Measurements from ENCODE around the gene QRICH1. TPM values are rescaled to one million over a fixed set of nuclear protein-coding genes. Genes with fewer than 3 reads are reported as not detected.
A peak's percentile ranks its signal among the peaks of the same experiment; 100 is the strongest.

QRICH1 gene
- total RNA-seq, 2 experiments from 2014 or later = 210 to 255 TPM

DNA sequence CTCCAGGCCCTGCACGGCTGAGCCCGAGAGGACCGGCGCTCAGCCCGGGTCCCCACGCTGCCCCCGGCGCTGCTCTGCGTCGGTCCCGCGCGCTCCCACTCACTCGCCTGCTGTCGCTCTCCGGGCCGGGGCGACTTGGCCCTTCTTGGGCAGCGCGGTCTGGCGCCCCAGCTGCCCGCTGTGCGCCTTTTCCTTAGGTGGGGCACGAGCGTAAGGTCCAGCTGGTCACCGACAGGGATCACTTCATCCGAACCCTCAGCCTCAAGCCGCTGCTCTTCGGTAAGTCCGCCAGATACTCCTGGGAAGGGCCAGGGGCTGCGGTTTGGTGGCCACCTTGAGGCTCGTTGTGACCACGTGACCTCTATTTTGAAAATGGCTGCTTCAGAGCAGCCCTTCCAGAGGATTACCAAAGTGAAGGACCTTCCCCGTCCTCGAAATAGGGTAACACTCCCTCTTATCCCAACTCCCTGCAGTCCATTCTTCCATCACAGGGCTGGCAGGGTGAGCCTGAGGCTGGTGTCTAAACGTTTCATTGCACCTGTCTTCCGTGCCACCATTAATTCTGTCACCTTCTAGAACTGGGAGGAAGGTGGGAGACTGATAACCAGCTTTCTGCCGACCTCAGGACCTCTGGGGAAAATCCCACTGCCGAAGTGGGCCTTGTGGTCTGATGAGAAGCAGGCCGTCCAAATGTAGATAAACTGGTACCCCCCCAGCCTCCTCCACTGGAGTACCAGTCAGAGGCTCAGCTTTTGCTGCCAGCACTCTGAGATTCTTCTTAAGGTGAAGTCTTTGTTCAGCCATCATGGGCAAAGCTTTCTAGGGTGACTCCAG lies 103.0 kb downstream of the QRICH1 start:
- no peaks in the 10 kb centered on the region for H3K9me3 Mint-ChIP-seq
- H3K4me3 Mint-ChIP-seq = peak overlapping the region; percentile 96
- peaks cover 11% of the 10 kb centered on the region for H3K36me3 ChIP-seq (ENCODE audit: insufficient read depth, low read length)
- H3K27me3 ChIP-seq (ENCODE audit: control insufficient read depth in 1 of 2, insufficient read depth in 2 of 2, low read length in 2 of 2) = no peaks in the 10 kb centered on the region
- ATAC-seq (ENCODE audit: poor library complexity) (peak; percentile 9), DNase-seq (peak in 5 of 14 experiments; percentile 13 to 66 (median 41))
- H3K9me3 ChIP-seq (ENCODE audit: control insufficient read depth in 1 of 2, insufficient read depth in 1 of 2, low read length in 2 of 2) = no peaks in the 10 kb centered on the region
- peak overlapping the region; percentile 94 for H3K27ac Mint-ChIP-seq
- H3K27ac ChIP-seq (ENCODE audit: low read depth in 1 of 2, low read length in 2 of 2) = peak overlapping the region; percentile 52 to 71
- ChIA-PET POLR2A (interaction anchor here (0.8 to 7.2 kb wide), 9 partner anchors 17 to 349 kb away, joined by 3 to 146 read pairs (median 11); partner anchors contain the start of genes DALRD3, IMPDH2, NDUFAF3 and QRICH1), CTCF (interaction anchor here (2.3 to 6.6 kb wide), 3 partner anchors 16 to 38 kb away, joined by 14 to 100 read pairs (median 16); partner anchors contain the start of genes IMPDH2, NDUFAF3 and WDR6)
- peaks cover 29% of the 10 kb centered on the region for H3K36me3 Mint-ChIP-seq (ENCODE audit: low read depth)
- H3K4me1 Mint-ChIP-seq (ENCODE audit: low read depth) = peaks cover 40% of the 10 kb centered on the region
- peaks cover 48% of the 10 kb centered on the region for H3K4me1 ChIP-seq (ENCODE audit: insufficient read depth, low read length)
- H3K4me3 ChIP-seq (ENCODE audit: low read length) = peak overlapping the region; percentile 81
- TF ChIP-seq, protein P1, sequence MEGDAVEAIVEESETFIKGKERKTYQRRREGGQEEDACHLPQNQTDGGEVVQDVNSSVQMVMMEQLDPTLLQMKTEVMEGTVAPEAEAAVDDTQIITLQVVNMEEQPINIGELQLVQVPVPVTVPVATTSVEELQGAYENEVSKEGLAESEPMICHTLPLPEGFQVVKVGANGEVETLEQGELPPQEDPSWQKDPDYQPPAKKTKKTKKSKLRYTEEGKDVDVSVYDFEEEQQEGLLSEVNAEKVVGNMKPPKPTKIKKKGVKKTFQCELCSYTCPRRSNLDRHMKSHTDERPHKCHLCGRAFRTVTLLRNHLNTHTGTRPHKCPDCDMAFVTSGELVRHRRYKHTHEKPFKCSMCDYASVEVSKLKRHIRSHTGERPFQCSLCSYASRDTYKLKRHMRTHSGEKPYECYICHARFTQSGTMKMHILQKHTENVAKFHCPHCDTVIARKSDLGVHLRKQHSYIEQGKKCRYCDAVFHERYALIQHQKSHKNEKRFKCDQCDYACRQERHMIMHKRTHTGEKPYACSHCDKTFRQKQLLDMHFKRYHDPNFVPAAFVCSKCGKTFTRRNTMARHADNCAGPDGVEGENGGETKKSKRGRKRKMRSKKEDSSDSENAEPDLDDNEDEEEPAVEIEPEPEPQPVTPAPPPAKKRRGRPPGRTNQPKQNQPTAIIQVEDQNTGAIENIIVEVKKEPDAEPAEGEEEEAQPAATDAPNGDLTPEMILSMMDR (IDR thresholded peaks at IDR 0.05) = no peak
- intact Hi-C loops (cut with DNase I, micrococcal nuclease) = loop anchor here in 1 of 2 experiments (2.0 kb wide), 1 partner anchor 16 kb away; the partner anchor contains the start of gene WDR6
- no peaks in the 10 kb centered on the region for H3K27me3 Mint-ChIP-seq

DNA sequence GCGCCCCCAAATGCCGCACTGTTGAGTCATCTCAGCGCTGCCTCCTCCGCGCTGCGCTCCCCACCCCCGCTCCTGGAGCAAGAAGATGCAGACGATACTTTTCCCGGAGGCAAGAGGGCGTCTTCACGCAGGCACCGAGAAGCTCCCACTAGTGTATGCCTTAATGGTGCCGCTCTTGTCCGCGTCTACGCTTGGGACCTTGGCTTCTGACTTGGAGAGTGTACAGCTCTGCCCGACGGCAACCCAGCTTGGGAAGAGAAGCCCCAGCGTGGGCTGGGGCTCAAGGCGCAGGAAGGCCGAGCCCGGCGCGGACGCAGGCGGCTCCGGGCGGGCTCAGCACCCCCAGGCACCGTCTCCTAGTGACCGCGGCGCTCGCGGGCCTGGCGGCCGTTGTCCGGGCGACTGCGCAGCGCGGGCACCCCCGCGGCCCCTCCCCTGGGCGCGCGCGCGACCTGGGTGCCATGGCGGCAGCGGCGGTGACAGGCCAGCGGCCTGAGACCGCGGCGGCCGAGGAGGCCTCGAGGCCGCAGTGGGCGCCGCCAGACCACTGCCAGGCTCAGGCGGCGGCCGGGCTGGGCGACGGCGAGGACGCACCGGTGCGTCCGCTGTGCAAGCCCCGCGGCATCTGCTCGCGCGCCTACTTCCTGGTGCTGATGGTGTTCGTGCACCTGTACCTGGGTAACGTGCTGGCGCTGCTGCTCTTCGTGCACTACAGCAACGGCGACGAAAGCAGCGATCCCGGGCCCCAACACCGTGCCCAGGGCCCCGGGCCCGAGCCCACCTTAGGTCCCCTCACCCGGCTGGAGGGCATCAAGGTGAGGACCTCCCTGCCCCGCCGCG lies 103.9 kb downstream of the QRICH1 start, which contains the start of gene P4HTM:
TSS of gene P4HTM (plus strand) at position 446 of the 840 bp plus-strand sequence. CDS start at position 462, 16 bp downstream.
- intact Hi-C loops (cut with DNase I, micrococcal nuclease) = loop anchor here (2.0 to 10.0 kb wide), 6 partner anchors 17 to 455 kb away; partner anchors contain the start of genes IMPDH2 (in 2 of the 2), C3orf62 (in 1 of the 2), QRICH1 (in 1 of the 2) and WDR6 (in 1 of the 2)
- peaks cover 48% of the 10 kb centered on the region for H3K4me1 ChIP-seq (ENCODE audit: insufficient read depth, low read length)
- Mint-ChIP-seq H3K36me3 (ENCODE audit: low read depth) (peaks cover 27% of the 10 kb centered on the region), H3K4me1 (ENCODE audit: low read depth) (peaks cover 40% of the 10 kb centered on the region), H3K4me3 (peak within 1 kb of the TSS; percentile 96), H3K27ac (peak within 1 kb of the TSS; percentile 94), H3K9me3 (no peaks in the 10 kb centered on the region), H3K27me3 (no peaks in the 10 kb centered on the region)
- ATAC-seq (ENCODE audit: poor library complexity) = peak; percentile 60
- ChIA-PET POLR2A (interaction anchor here (0.7 to 7.2 kb wide), 15 partner anchors 18 to 350 kb away, joined by 3 to 146 read pairs (median 5); partner anchors contain the start of genes DALRD3, IMPDH2, NDUFAF3 and QRICH1), CTCF (interaction anchor here (0.7 to 6.6 kb wide), 7 partner anchors 17 to 350 kb away, joined by 3 to 100 read pairs (median 16); partner anchors contain the start of genes DALRD3, IMPDH2, NDUFAF3 and WDR6)
- peak within 1 kb of the TSS; percentile 81 for H3K4me3 ChIP-seq (ENCODE audit: low read length)
- H3K9me3 ChIP-seq (ENCODE audit: control insufficient read depth in 1 of 2, insufficient read depth in 1 of 2, low read length in 2 of 2) = no peaks in the 10 kb centered on the region
- H3K36me3 ChIP-seq (ENCODE audit: insufficient read depth, low read length) = peaks cover 17% of the 10 kb centered on the region
- H3K27ac ChIP-seq (ENCODE audit: low read depth in 1 of 2, low read length in 2 of 2) = peak within 1 kb of the TSS; percentile 71 to 72
- TF ChIP-seq, protein P1 (IDR thresholded peaks at IDR 0.05) = peak; percentile 39
- H3K27me3 ChIP-seq (ENCODE audit: control insufficient read depth in 1 of 2, insufficient read depth in 2 of 2, low read length in 2 of 2) = no peaks in the 10 kb centered on the region
- DNase-seq = peak; percentile 45 to 88 (median 73)
